DLD1 (cell line): ENCODE results near the gene TIMM23B.
"Not testable (repeated sequence)": the region's sequence is repeated elsewhere in the genome, so short reads cannot be mapped to it uniquely, and the experiment has no call there.

Source experiments
- in situ Hi-C: cut with HindIII; loops from 2 replicates; pipeline ENCODE4 v1.10.0; 2017; ENCODE audit warnings: low sequenced_read_pairs

TIMM23B gene

GRCh38 chr10:49941447-49942338, at the start of gene TIMM23B, which contains the start of gene PARG:
TIMM23B (plus strand) TSS chr10:49942053; CDS start chr10:49942195, 142 bp downstream.
PARG (minus strand) TSS chr10:49942027; CDS start chr10:49941725, 302 bp downstream.
- in situ Hi-C loops, result not testable (repeated sequence)

- in situ Hi-C loops, result not testable (repeated sequence)
These were observed 41.9 kb upstream of the TIMM23B start for GRCh38 chr10:49899999-49900398.

GRCh38 chr10:49900406-49900805, 41.4 kb upstream of the TIMM23B start:
- in situ Hi-C loops, result not testable (repeated sequence)

GRCh38 chr10:49903829-49904228, 38.0 kb upstream of the TIMM23B start:
- in situ Hi-C loops, result not testable (repeated sequence)

GRCh38 chr10:49908290-49909080, 33.4 kb upstream of the TIMM23B start:
- in situ Hi-C loops, result not testable (repeated sequence)

GRCh38 chr10:49910295-49910694, 31.6 kb upstream of the TIMM23B start:
- in situ Hi-C loops, result not testable (repeated sequence)

GRCh38 chr10:49916451-49916850, 25.4 kb upstream of the TIMM23B start:
- in situ Hi-C loops, result not testable (repeated sequence)

GRCh38 chr10:49917927-49918326, 23.9 kb upstream of the TIMM23B start:
- in situ Hi-C loops, result not testable (repeated sequence)

GRCh38 chr10:49922041-49922440, 19.8 kb upstream of the TIMM23B start:
- in situ Hi-C loops, result not testable (repeated sequence)

GRCh38 chr10:49923572-49923971, 18.3 kb upstream of the TIMM23B start:
- in situ Hi-C loops, result not testable (repeated sequence)

- in situ Hi-C loops, result not testable (repeated sequence)
These were observed 10.6 kb upstream of the TIMM23B start for GRCh38 chr10:49931276-49931675.

DNA sequence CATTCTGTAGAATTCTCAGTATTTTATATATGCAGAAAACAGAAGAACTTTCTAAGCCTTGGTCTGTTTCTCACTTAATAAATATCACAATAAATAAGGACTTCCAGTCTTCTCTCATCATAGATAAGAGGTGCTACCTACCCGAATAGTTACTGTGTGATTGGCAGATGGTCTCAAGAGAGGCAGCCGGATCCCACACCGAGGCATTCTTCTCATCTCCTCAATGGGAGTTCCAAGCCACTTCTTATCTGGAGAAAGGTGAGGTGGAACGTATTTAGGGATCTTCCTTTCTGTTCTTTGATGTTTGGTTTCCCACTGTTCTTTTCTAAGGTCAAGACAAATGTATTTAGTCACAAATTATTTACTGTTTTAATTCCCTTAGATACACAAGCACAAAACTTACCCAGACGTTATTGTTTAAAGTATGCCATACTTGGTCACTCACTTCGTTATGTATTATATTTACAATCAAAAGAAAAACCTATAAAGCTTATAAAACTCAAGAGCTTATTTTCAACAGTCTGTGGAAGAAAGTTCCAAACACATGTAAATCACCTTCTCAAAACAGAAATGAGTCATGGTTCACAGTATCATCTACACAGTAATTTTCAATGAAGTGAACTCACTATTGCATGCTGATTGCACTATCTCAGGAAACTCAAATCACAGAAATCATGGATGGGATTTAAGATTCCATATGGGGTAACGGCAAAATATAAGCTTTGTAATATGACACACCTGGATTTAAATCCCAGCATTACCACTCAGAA, 9.7 kb upstream of the TIMM23B start:
- in situ Hi-C loops, result not testable (repeated sequence)

GRCh38 chr10:49942339-49942705, 469 bp downstream of the TIMM23B start:
- in situ Hi-C loops, result not testable (repeated sequence)

DNA sequence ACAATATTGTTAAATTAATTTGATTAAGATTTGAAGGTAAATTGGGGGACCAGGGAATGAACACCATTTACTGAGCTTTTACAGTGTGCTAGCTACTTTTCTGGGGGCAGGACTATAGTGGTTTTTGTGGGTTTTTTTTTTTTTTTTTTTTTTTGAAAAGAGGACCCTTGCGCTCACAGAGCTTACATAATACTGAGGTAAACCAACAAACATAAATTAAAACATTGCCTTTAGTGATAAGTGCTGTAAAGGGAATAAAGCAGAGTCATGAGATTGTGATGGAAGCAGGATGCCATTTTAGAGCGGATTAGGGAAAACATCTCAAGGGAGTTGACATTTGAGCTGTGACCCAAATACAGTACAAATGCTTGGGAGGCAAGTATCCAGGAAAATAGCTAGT, 1.8 kb downstream of the TIMM23B start:
- in situ Hi-C loops, result not testable (repeated sequence)

GRCh38 chr10:49948142-49948541, 6.3 kb downstream of the TIMM23B start:
- in situ Hi-C loops, result not testable (repeated sequence)

DNA sequence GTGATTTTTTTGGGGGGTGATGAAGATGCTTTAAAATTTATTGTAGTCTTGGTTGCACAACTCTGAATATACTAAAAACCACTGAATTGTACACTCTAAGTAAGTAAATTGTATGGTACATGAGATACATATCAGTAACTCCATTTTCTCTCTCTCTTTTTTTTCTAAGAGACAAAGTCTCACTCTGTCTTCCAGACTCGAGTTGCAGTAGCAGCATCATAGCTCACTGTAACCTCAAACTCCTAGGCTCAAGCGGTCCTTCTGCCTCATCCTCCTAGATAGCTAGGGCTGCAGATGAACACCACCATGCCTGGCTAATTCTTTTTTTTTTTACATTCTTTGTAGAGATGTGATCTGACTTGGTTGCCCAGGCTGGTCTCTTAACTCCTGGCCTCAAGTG, 6.9 kb downstream of the TIMM23B start:
- in situ Hi-C loops, result not testable (repeated sequence)

DNA sequence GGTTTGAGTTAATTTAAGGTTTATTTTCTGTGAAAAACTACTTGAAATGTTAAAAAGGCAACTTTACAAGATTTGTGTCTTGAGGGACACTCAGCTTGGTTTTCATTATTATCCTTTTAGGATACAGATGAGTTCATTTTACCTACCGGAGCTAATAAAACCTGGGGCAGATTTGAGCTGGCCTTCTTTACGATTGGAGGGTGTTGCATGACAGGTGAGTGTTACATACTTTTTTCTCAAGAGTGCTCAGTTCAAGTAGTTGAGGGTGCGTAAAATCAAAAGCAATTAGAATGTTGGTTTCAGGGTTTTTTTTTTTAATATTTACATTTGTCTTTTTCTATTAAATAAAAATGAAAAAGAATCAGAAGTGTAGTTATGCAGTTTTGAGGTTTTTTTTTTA, 10.2 kb downstream of the TIMM23B start:
- in situ Hi-C loops, result not testable (repeated sequence)

DNA sequence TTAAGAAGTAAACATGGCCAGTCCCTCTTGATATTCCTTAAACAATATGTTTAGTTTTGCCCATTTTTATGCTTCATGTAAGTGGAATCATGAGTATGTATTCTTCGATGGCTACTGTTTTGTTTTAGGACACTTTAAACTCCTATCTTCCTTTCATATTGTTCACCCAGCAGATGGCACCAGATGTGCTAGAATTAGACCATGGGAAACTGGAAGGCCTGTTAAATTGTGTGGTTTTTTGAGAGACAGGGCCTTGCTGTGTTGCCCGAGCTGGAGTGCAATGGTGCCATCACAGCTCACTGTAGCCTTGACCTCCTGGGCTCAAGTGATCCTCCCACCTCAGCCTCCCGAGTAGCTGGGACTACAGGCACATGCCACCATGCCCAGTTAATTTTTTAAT, 11.3 kb downstream of the TIMM23B start:
- in situ Hi-C loops, result not testable (repeated sequence)

DNA sequence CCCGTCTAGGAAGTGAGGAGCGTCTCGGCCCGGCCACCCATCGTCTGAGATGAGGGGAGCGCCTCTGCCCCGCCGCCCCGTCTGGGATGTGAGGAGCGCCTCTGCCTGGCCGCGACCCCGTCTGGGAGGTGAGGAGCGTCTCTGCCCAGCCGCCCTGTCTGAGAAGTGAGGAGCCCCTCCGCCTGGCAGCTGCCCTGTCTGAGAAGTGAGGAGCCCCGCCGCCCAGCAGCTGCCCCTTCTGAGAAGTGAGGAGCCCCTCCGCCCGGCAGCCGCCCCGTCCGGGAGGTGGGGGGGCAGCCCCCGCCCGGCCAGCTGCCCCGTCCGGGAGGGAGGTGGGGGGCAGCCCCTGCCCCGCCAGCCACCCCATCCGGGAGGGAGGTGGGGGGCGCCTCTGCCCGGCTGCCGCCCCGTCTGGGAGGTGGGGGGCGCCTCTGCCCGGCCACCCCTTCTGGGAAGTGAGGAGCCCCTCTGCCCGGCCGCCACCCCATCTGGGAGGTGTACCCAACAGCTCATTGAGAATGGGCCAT, 28.5 kb downstream of the TIMM23B start:
- in situ Hi-C loops, result not testable (repeated sequence)

DNA sequence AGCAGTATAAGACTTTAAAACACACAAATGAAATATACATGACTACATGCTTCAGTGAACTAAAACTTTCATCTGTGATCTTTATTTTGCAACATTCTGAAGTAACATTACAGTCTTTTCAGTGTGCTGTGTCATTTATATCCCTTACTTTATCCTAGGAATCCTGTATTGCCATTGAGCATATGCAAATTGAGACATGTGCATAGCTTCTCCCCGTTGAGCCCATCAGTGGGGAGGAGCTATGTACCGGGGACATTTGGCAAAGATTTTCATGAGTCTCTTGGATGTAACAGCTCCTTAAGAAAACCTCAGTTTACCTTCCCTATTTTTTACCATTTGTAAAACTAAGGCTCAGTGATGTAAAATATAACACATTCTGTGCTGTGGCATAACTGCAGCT, 29.6 kb downstream of the TIMM23B start:
- in situ Hi-C loops, result not testable (repeated sequence)

- in situ Hi-C loops, result not testable (repeated sequence)
These were observed 30.2 kb downstream of the TIMM23B start for GRCh38 chr10:49972094-49972493.
